Esophagus muscularis mucosa (tissue), 4 donors: ENCODE measurements around the gene ADAMTS9. TPM values are rescaled to one million over a fixed set of nuclear protein-coding genes. Genes with fewer than 3 reads are reported as not detected.
A peak's percentile ranks its signal among the peaks of the same experiment; 100 is the strongest.

ENCODE experiments used
- DNase-seq: peaks from one replicate; pipeline ENCODE4 v3.0.0-alpha.2; 2017; ENCODE audit errors: extremely low spot score
- H3K27ac ChIP-seq, 4 donors: fragments of 200-600 bp; sonication (generic); replicated peaks in 1 of 4; 1 replicate in 3 of 4; 2 replicates in 1 of 4; pipeline ENCODE4 v1.5.1; 2016 to 2019; ENCODE audit warnings: mild to moderate bottlenecking in 1 of 4
- H3K27me3 ChIP-seq, 4 donors: fragments of 200-600 bp; sonication (generic); one replicate each; pipeline versions ENCODE4 v1.5.1 to v1.6.0; 2016 to 2019
- H3K36me3 ChIP-seq, 4 donors: fragments of 200-600 bp; sonication (generic); one replicate each; pipeline ENCODE4 v1.5.1; 2016 to 2019
- H3K4me1 ChIP-seq, 4 donors: fragments of 200-600 bp; sonication (generic); one replicate each; pipeline ENCODE4 v1.5.1; 2016 to 2019
- H3K4me3 ChIP-seq, 4 donors: fragments of 200-600 bp; sonication (generic); 1 replicate in 2 of 4; 2 replicates in 2 of 4; pipeline ENCODE4 v1.5.1; 2016 to 2019; ENCODE audit warnings: mild to moderate bottlenecking in 4 of 4, moderate library complexity in 1 of 4
- H3K9me3 ChIP-seq, 4 donors: fragments of 200-600 bp; sonication (generic); 1 replicate in 3 of 4; 2 replicates in 1 of 4; pipeline ENCODE4 v1.5.1; 2016 to 2019
- CTCF ChIP-seq, 3 experiments: fragments of 200-600 bp in 2 of 3; fragments of 450-650 bp in 1 of 3; sonication (generic) in 2 of 3; IDR thresholded peaks; one replicate each; pipeline ENCODE4 v1.5.1; 2017 to 2019; ENCODE audit warnings: antibody characterized with exemption in 3 of 3, mild to moderate bottlenecking in 2 of 3, moderate library complexity in 1 of 3
- EP300 ChIP-seq: sonication (generic); formaldehyde crosslinking; IDR thresholded peaks from one replicate; pipeline ENCODE4 v1.6.1; 2017; ENCODE audit warnings: antibody characterized with exemption
- POLR2A ChIP-seq: fragments of 450-650 bp; IDR thresholded peaks from one replicate; pipeline ENCODE4 v1.6.1; 2017; ENCODE audit warnings: antibody characterized with exemption, moderate library complexity, mild to moderate bottlenecking, low read depth
- POLR2AphosphoS5 ChIP-seq, 2 donors: sonication (generic); formaldehyde crosslinking; IDR thresholded peaks; one replicate each; pipeline ENCODE4 v1.6.1; 2017; ENCODE audit warnings: antibody characterized with exemption in 2 of 2
- WGBS: methylation state at CpG from one replicate; pipeline ENCODE4 v1.1.5; 2018; 5-methylcytosine and 5-hydroxymethylcytosine counted together
- intact Hi-C: fragments of 100-400 bp; cut with DNase I; formaldehyde crosslinking; loops from one replicate; pipeline ENCODE4 v1.15.1; 2023
- total RNA-seq, 4 donors: library from RNA; depleted of rRNA; stranded (reverse); fragments of >200 nt; gene quantifications; one replicate each; pipeline versions ENCODE4 v1.1.0 to v1.2.1, GENCODE V29; 2016

ADAMTS9 gene
- total RNA-seq, 4 donors from 2014 or later: 45.3 to 142 (median 56.6) TPM

- Histone ChIP-seq H3K27me3 (no peaks in the 10 kb centered on the region), H3K9me3 (no peaks in the 10 kb centered on the region), H3K36me3 (no peaks in the 10 kb centered on the region), H3K27ac (no peak overlapping the region), H3K4me1 (peaks cover 24 to 37% (median 31%) of the 10 kb centered on the region in 4 donors), H3K4me3 (no peak overlapping the region)
- 84% methylated on average over 3 of the region's 3 CpGs for WGBS
- no peak for DNase-seq
- intact Hi-C loops: no loop called here
- TF ChIP-seq POLR2AphosphoS5 (IDR thresholded peaks at IDR 0.05) (no peak), POLR2A (no peak), CTCF (IDR thresholded peaks at IDR 0.05) (no peak), EP300 (no peak)
These were observed 29.6 kb upstream of the ADAMTS9 start for GRCh38 chr3:64717411-64717810.

DNA sequence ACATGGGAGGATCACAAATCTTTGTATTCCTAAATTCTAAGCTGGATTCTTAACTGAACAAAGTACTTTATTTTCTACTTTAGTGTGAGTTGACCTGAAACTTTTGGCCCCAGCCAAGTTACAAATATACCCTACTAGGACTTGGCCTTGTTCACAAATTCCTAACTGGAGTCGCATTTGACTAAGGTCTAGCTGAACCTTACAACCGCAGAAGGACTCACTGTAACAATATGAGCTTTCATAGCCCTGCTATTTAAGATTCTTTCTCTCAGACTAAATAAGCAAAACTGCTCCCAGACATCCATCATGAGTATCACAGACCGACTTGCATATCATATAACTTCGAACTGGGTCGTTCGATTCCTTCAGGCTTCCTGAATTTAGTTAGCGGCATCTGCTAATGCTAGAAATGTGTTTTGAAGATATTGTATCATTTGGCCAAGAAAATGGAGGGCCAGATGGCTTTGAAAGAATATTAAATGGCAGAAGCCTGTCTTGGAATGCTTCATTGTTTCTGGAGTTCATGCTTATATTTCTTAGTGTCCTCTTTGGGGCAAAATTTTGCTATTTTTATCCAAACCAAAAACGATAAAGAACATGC is 28.4 kb upstream of the ADAMTS9 start:
- Histone ChIP-seq H3K27ac (peak overlapping the region in 3 of 4 donors; percentile 24 to 29 (median 27)), H3K36me3 (no peaks in the 10 kb centered on the region), H3K9me3 (no peaks in the 10 kb centered on the region), H3K4me3 (no peak overlapping the region), H3K27me3 (no peaks in the 10 kb centered on the region), H3K4me1 (peaks cover 24 to 37% (median 31%) of the 10 kb centered on the region in 4 donors)
- TF ChIP-seq POLR2AphosphoS5 (IDR thresholded peaks at IDR 0.05): no peak
- no peak for TF ChIP-seq EP300
- TF ChIP-seq POLR2A: no peak
- TF ChIP-seq CTCF (IDR thresholded peaks at IDR 0.05): no peak
- intact Hi-C loops: no loop called here
- 62% methylated on average over 8 of the region's 8 CpGs for WGBS
- no peak for DNase-seq

DNA sequence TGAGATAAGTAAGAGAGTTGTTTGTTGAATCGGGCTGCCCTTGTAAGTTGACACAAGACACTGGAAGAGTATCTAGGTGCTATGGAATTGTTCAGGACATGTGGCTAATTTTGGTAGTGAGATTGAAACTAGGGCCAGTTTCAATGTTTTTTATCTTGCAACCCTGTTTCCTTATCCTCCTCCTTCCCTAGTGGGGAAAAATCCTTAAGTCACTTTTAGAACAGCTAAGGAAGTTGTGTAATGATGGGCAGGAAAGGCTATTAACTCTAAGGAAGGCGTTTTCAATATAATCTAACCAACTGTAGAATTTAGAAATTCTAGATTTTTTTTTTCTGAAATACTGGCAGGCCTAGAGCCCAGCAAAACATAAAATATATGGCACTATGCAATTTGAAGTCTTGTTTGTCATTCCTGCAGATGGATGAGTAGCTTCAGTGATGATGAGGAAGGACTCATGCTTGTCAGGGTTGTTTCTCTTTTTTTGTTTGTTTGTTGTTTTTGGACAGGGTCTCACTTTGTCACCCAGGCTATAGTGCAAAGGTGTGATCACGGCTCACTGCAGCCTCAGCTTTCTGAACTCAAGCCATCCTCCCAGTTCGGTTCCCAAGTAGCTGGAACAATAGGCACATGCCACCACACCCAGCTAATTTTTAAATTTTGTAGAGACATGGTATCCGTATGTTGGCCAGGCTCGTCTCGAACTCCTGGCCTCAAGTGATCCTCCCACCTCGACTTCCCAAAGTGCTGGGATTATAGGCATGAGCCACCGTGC is 27.6 kb upstream of the ADAMTS9 start:
- DNase-seq: no peak
- Histone ChIP-seq H3K9me3 (no peaks in the 10 kb centered on the region), H3K4me1 (peaks cover 24 to 37% (median 31%) of the 10 kb centered on the region in 4 donors), H3K36me3 (no peaks in the 10 kb centered on the region), H3K27ac (peak overlapping the region in 3 of 4 donors; percentile 24 to 29 (median 27)), H3K4me3 (no peak overlapping the region), H3K27me3 (no peaks in the 10 kb centered on the region)
- 71% methylated on average over 9 of the region's 9 CpGs for WGBS
- TF ChIP-seq EP300: no peak
- TF ChIP-seq POLR2A: no peak
- TF ChIP-seq POLR2AphosphoS5 (IDR thresholded peaks at IDR 0.05): no peak
- TF ChIP-seq CTCF (IDR thresholded peaks at IDR 0.05): no peak
- intact Hi-C loops: no loop called here

- intact Hi-C loops: no loop called here
- no peak for DNase-seq
- TF ChIP-seq POLR2AphosphoS5 (IDR thresholded peaks at IDR 0.05): no peak
- 90% methylated on average over 3 of the region's 3 CpGs for WGBS
- Histone ChIP-seq H3K4me1 (no peaks in the 10 kb centered on the region), H3K27me3 (no peaks in the 10 kb centered on the region), H3K27ac (no peak overlapping the region), H3K36me3 (no peaks in the 10 kb centered on the region), H3K4me3 (no peak overlapping the region), H3K9me3 (no peaks in the 10 kb centered on the region)
These were observed 20.7 kb upstream of the ADAMTS9 start for GRCh38 chr3:64708456-64708855.

DNA sequence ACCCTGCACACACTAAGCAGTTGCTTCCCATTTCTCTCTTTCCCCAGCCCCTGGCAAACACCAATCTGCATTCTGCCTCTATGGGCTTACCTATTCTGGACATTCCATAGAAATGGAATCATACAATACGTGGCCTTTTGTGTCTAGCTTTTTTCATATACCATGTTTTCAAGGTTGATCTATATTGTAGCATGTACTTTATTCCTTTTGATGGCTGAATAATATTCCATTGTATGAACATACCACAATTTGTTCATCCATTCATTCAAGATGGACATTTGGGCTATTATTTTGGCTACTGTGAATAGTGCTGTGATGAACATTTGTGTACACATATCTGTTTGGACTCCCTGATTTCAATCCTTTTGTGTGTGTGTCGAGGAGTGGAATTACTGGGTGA is 18.1 kb upstream of the ADAMTS9 start:
- WGBS: 95% methylated on average over 2 of the region's 2 CpGs
- Histone ChIP-seq H3K4me3 (no peak overlapping the region), H3K9me3 (no peaks in the 10 kb centered on the region), H3K27me3 (no peaks in the 10 kb centered on the region), H3K27ac (no peak overlapping the region), H3K4me1 (no peaks in the 10 kb centered on the region), H3K36me3 (no peaks in the 10 kb centered on the region)
- TF ChIP-seq POLR2A (no peak), EP300 (no peak), POLR2AphosphoS5 (IDR thresholded peaks at IDR 0.05) (no peak), CTCF (IDR thresholded peaks at IDR 0.05) (no peak)
- intact Hi-C loops: no loop called here
- no peak for DNase-seq
